ENCODE results near the gene RNF17.

The RNF17 gene

GRCh38 chr13:24922745-24923591, 159.0 kb downstream of the RNF17 start:
- no peaks in the 10 kb centered on the region for H3K36me3 ChIP-seq (ENCODE audit: control insufficient read depth, insufficient read depth, low read length)
- peak overlapping the region; percentile 93 for H3K4me3 ChIP-seq (ENCODE audit: extremely low read depth, insufficient read depth, low read length, poor library complexity, severe bottlenecking)
- peaks cover 7% of the 10 kb centered on the region for H3K4me1 ChIP-seq (ENCODE audit: control insufficient read depth, insufficient read depth, low read length, poor library complexity, severe bottlenecking)
- peak overlapping the region; percentile 98 for H3K27ac ChIP-seq (ENCODE audit: low read depth, low read length, severe bottlenecking)
- WGBS, 2 experiments (ENCODE audit: insufficient coverage in 2 of 2), result 4% methylated on average over 43 to 49 of the region's 60 CpGs
- H3K9me3 ChIP-seq (ENCODE audit: control insufficient read depth, low read length), result no peaks in the 10 kb centered on the region

- Histone ChIP-seq H3K9me3 (ENCODE audit: control insufficient read depth, low read length) (no peaks in the 10 kb centered on the region), H3K4me3 (ENCODE audit: extremely low read depth, insufficient read depth, low read length, poor library complexity, severe bottlenecking) (no peak overlapping the region), H3K27ac (ENCODE audit: low read depth, low read length, severe bottlenecking) (no peak overlapping the region), H3K4me1 (ENCODE audit: control insufficient read depth, insufficient read depth, low read length, poor library complexity, severe bottlenecking) (peaks cover 7% of the 10 kb centered on the region), H3K36me3 (ENCODE audit: control insufficient read depth, insufficient read depth, low read length) (no peaks in the 10 kb centered on the region)
- 83 to 91% methylated on average over 14 to 15 of the region's 15 CpGs for WGBS, 2 experiments (ENCODE audit: insufficient coverage in 2 of 2)
Observed at GRCh38 chr13:24925318-24926231, 161.6 kb downstream of the RNF17 start.

GRCh38 chr13:24927810-24928404, 163.9 kb downstream of the RNF17 start:
- Histone ChIP-seq H3K4me3 (ENCODE audit: extremely low read depth, insufficient read depth, low read length, poor library complexity, severe bottlenecking) (no peak overlapping the region), H3K36me3 (ENCODE audit: control insufficient read depth, insufficient read depth, low read length) (no peaks in the 10 kb centered on the region), H3K9me3 (ENCODE audit: control insufficient read depth, low read length) (no peaks in the 10 kb centered on the region), H3K27ac (ENCODE audit: low read depth, low read length, severe bottlenecking) (no peak overlapping the region), H3K4me1 (ENCODE audit: control insufficient read depth, insufficient read depth, low read length, poor library complexity, severe bottlenecking) (peaks cover 3% of the 10 kb centered on the region)
- 87 to 93% methylated on average over 3 of the region's 4 CpGs for WGBS, 2 experiments (ENCODE audit: insufficient coverage in 2 of 2)

- H3K9me3 ChIP-seq (ENCODE audit: control insufficient read depth, low read length), result no peaks in the 10 kb centered on the region
- no peaks in the 10 kb centered on the region for H3K36me3 ChIP-seq (ENCODE audit: control insufficient read depth, insufficient read depth, low read length)
- H3K27ac ChIP-seq (ENCODE audit: low read depth, low read length, severe bottlenecking), result no peak overlapping the region
- H3K4me1 ChIP-seq (ENCODE audit: control insufficient read depth, insufficient read depth, low read length, poor library complexity, severe bottlenecking), result no peaks in the 10 kb centered on the region
- H3K4me3 ChIP-seq (ENCODE audit: extremely low read depth, insufficient read depth, low read length, poor library complexity, severe bottlenecking), result no peak overlapping the region
- no CpG with 5 or more reads among the region's 1 CpG for WGBS, 2 experiments (ENCODE audit: insufficient coverage in 2 of 2)
Observed at GRCh38 chr13:24929196-24929595, 165.2 kb downstream of the RNF17 start.

All from mesodermal cell (in vitro differentiated cells).